GM20000 (cell line): ENCODE measurements around the gene CAVIN1.
"Not testable (repeated sequence)": the region's sequence is repeated elsewhere in the genome, so short reads cannot be mapped to it uniquely, and the experiment has no call there.

Source experiments
- DNase-seq: peaks from one replicate; pipeline ENCODE4 v3.0.0; 2012; ENCODE audit warnings: low spot score
- CTCF ChIP-seq: IDR thresholded peaks from 2 replicates; pipeline ENCODE4 v1.5.1; 2012; ENCODE audit warnings: mild to moderate bottlenecking, control low read depth; ENCODE audit errors: extremely low read depth, missing control alignments

Gene CAVIN1

GRCh38 chr17:42406615-42407288 is 16.3 kb downstream of the CAVIN1 start:
- DNase-seq = no peak
- TF ChIP-seq CTCF = no peak

- TF ChIP-seq CTCF = peak; percentile 82
- DNase-seq = peak; percentile 87
These were observed 17.0 kb downstream of the CAVIN1 start for GRCh38 chr17:42405963-42406495.

- no peak for DNase-seq
- no peak for TF ChIP-seq CTCF
These were observed 18.0 kb downstream of the CAVIN1 start for GRCh38 chr17:42405076-42405475.

GRCh38 chr17:42404326-42405055 is 18.6 kb downstream of the CAVIN1 start:
- TF ChIP-seq CTCF = no peak
- DNase-seq = no peak

GRCh38 chr17:42403150-42403549 is 19.9 kb downstream of the CAVIN1 start:
- TF ChIP-seq CTCF = peak; percentile 68
- peak; percentile 85 for DNase-seq

- DNase-seq = no peak
- no peak for TF ChIP-seq CTCF
These were observed 20.9 kb downstream of the CAVIN1 start for GRCh38 chr17:42402117-42402516.

GRCh38 chr17:42400844-42401375 is 22.1 kb downstream of the CAVIN1 start:
- not testable (repeated sequence) for DNase-seq
